Mucosa of gallbladder (tissue), 1 donor: ENCODE data around the gene ALDH16A1. TPM values are rescaled to one million over a fixed set of nuclear protein-coding genes. Genes with fewer than 3 reads are reported as not detected.
"Not testable (repeated sequence)": the region's sequence is repeated elsewhere in the genome, so short reads cannot be mapped to it uniquely, and the experiment has no call there.

Source experiments
- DNase-seq: peaks from one replicate; pipeline ENCODE4 v3.0.0-alpha.2; 2020; ENCODE audit warnings: low spot score
- total RNA-seq: library from RNA; stranded (reverse); gene quantifications from one replicate; pipeline ENCODE4 v1.2.1, GENCODE V29; 2021
- donor health status: DM: no; HTN: no; CAD: no.

Gene ALDH16A1
- total RNA-seq, 1 donor from 2014 or later: 45.3 TPM

DNA sequence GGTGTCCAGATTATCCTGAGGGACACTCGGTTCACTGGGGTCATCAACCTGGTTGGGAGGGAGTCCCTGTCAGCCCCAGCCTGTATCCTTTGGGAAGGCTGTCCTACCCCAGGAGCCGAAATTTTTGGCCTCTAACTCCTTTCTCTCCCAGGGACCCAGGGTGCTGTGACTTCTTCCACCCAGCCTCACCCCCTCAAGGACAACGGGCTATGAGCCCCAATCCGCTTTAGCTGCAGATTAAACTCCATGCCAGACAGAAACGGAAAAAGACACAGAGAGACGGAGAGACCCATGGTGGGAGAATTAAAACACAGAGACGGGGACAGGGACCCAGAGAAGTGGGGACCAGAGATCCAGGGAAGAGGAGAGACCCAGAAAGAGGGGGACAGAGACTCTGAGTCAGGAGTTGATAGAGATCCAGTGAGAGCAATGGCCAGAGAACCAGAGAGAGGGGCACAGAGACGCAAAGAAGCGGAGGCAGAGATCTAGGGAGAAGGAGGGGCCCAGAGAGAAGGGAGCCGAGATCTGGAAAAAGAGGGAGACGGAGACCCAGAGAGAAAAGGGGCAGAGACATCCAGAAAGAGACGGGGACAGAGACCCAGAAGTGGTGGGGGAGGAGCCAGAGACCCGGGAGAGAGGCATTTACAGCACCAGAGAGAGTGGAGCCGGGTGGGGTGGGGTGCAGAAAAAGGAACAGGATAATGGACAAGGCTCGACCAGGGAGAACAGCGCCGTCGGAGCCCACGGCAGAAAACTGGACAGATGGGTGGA is 12.4 kb upstream of the ALDH16A1 start:
- no peak for DNase-seq

DNA sequence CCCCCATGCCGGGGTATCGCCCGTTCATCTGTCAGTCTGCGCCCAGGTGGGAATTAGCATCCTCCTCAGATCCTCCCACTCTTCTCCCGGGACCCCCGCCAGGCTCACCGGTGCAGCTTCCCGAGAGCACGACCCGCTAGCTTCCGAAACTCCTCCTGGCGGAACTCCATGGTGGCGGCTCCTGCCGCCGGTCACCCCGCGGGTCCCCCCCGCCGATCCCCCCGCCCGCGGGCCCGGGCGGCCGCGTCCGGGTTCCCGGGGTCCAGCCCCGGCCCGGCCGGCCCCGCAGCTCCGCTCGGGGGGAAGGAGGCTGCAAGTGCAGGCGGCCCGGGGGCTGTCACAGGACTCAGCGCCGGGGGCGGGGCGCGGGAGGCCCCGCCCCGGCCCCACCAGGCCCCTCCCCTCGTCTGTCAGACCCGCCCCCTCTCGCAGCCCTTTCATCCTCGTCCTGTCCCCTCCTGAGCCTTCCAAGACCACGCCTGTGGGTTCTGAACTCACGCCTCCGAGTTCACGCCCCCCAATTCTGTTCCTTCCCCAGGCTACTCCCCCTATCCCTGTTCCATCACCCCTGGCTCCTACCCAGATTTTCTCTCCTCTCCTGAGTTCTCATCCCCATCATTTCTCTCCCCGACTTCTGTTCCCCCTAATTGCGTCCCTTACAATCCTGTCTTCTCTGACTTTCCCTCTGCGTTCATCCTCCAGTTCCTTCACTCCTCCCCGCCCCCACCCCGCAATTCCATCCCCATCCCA is 11.6 kb upstream of the ALDH16A1 start, which contains the start of gene SLC17A7:
TSS of gene SLC17A7 (minus strand) at position 318 of the 750 bp plus-strand sequence. CDS start at position 170, 148 bp downstream.
- DNase-seq: no peak

DNA sequence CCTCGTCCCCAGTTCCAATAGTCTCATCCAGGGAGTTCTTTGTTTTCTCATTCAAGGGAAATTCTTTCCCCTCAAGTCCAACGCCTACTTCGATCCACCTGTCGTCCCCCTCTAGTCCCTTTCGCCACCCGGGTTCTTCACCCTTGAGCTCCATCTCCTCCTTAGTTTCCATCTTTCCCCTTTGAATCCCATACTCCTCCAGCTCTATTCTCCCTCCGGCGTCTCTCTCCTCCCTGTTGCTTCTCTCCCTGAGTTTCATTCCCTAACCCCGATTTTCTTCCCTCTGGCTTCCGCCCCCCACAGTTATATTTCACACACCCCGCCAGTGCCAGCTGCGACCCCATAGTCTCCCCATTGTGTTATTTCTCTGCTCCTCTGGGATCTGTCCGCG is 11.1 kb upstream of the ALDH16A1 start:
- no peak for DNase-seq

DNA sequence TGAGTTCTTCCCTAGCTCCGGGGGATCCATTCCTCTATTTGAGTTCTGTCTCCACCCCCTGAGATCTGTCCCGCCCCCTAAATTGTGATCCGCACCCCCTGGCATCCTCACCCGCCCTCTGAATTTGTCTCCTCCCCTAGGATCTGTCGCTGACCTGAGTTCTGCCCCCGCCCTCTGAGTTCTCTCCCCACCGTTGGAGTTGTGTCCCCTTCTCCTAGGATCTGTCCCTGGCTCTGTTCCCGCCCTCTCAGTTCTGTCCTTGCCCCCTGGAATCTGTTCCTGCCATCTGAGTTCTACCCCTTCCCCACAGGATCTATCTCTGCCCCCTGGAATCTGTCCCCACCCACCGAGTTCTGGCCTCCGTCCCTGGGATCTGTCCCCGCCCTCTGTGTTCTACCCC is 10.7 kb upstream of the ALDH16A1 start:
- no peak for DNase-seq

DNA sequence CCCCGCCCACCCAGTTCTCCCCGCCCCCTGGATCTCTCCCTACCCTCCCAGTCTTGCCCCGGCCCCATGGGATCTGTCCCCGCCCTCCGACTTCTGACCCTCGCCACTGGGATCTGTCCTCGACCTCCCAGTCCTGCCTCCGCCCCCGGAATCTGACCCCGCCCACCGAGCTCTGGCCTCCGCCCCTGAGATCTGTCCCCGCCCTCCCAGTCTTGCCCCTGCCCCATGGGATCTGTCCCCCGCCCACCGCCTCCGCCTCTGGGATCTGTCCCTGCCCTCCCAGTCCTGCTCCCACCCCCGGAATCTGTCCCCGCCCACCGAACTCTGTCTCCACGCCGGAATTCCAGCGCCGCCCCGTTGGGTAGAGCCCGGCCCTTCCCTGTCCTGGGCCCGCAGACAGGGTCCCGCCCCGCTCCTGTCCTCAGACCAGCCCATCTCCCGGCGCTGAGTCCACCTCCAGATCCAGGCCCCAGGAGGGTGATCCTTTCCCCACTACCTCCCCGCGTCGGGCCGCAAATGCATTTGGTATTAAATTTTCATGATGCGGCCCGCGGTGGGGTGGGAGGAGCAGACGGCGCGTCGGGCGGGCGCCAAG is 10.2 kb upstream of the ALDH16A1 start:
- DNase-seq: peak; percentile 85

DNA sequence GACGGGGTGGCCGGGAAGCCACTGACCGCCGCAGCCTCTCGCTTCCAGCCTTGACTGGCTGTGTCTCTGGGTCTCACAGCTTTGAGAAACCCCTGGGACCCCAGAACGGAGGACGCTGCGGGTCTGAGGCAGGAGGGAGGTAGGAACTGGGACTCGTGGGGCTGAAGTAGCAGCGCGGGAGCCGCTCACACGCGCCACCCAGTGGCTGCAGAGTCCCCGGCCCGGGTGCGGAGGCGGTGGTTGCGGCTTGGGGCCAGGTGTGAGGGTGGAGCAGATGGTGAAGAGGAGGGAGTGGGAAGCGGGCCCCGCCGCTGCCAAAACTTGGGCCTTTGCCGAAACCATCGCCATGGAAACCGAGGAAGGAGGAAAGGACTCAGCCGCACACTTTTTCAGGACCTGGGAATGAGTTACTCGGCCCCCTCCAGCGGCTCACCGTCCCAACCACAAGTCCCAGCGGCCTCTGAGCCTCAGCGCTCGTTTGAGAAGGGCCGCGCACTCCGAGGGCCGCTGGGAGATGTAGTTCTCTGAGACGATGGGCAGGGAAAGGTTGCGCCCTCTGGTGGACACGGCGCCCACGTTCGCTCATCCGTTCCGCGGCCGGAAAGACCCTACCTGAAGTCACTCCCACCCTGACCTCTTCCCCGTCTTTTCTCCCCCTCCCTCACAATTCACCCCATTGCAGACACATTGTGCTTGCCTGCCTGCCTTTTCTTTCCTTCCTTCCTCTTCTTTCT is 9.5 kb upstream of the ALDH16A1 start:
- peak; percentile 95 for DNase-seq

DNA sequence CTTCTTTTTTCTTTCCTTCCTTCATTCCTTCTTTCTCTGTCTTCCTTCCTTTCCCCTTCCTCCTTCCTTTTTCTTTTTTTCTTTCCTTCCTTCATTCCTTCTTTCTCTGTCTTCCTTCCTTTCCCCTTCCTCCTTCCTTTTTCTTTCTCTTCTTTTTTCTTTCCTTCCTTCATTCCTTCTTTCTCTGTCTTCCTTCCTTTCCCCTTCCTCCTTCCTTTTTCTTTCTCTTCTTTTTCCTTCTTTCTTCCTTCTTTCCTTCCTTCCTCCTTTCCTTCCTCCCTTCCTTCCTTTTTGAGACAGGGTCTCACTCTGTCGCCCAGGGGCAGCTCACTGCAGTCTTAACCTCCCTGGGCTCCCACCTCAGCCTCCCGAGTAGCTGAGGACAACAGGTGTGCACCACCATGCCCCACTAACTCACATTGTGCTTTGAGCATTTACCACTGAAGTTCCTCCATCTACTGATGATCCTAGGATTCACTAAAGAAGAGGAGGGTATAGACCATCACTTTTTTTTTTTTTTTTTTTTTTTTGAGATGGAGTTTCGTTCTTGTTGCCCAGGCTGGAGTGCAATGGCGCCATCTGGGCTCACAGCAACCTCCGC is 8.8 kb upstream of the ALDH16A1 start:
- DNase-seq: not testable (repeated sequence)

DNA sequence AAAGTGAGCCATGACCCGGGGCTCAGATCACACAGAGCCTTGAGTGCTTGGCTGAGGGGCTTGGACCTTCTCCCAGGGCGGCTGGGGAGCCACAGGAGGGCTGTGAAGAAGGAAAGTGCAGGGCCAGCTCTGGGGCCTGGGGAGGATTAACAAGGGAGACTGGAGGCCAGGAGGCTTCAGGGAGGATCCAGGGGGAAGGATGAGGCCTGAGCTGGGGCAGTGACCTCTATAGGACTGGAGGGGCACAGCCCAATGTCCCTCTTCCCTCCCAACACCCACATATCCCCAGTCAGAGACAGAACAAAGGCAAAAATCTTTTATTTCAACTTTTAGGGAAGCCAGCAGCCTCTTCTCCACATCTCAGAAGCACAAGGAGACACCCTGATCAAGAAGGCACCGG is 7.0 kb upstream of the ALDH16A1 start:
- no peak for DNase-seq

DNA sequence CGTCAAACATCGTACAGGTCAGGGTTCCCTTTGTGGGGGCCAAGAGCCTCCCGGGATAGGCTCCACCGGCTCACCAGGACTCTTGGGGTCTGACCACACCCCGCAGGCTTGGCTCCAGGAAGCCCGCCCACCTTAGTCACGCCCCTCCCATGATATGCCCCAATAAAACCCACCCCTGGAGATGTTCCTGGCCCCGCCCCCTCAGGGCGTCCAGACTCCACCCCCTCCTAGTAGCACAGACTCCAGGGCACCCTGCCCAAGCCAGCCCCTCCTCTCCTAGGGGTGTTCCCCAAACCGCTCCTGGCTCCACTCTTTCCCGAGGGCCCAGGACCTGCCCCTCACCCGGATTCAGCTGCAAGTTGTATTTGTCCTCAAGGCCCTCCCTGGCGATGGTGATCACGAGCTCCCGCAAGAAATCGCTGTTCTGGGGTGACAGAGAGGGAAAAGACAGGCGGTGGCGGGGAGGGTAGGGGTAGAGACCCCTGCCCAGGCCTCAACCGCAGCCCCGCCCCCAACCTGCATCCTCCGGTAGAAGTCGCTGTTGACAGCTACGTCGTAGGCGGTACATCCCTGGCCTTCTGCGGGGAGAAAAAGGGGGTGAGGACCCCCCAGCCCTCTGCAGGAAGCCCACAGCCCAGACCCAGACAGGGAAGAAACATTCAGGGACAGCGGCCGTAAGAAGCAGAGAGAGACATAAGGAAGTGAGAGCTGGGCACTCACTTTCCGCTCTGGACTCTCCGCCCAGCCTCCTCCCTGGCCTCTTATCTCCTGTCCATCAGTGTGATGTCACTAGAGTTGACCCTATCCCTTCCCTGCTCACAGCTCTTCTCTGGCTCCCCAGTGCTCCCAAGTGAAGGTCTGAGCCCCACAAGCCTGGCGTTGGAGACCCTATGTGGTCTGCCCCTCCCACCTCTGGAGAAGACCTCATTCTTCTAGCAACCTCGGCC is 5.3 kb upstream of the ALDH16A1 start:
- no peak for DNase-seq

DNA sequence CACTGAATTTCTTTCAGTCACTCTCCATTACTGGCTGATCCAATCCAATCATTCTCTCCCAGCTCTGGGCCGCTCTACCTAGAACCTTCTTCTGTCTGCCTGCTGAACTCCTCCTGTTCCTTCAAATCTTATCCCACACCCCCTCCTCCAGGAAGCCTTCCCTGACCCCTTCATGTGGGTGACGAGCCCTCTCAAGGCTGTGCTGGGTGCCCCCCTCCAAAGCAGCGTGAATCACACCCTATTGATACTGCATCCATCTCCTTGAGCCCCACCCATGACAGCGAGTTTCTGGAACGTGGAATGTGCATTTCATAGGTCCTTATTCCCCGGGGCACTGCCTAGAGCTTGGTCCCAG is 4.6 kb upstream of the ALDH16A1 start:
- no peak for DNase-seq

DNA sequence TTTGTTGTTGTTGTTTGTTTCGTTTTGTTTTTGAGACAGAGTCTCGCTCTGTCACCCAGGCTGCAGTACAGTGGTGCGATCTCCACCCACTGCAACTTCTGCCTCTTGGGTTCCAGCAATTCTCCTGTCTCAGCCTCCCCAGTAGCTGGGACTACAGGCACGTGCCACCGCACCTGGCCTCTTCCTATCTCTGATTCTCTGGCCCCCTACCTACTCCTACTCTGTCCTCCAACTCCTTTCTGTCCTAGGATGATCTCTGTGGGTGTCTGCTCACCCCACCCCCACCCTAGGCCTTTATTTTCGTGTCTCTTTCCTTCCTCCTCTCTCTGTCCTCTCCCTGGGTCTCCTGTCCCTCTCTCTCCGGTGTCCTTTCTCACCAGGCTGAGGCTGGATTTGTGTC is 2.6 kb upstream of the ALDH16A1 start:
- DNase-seq: no peak

DNA sequence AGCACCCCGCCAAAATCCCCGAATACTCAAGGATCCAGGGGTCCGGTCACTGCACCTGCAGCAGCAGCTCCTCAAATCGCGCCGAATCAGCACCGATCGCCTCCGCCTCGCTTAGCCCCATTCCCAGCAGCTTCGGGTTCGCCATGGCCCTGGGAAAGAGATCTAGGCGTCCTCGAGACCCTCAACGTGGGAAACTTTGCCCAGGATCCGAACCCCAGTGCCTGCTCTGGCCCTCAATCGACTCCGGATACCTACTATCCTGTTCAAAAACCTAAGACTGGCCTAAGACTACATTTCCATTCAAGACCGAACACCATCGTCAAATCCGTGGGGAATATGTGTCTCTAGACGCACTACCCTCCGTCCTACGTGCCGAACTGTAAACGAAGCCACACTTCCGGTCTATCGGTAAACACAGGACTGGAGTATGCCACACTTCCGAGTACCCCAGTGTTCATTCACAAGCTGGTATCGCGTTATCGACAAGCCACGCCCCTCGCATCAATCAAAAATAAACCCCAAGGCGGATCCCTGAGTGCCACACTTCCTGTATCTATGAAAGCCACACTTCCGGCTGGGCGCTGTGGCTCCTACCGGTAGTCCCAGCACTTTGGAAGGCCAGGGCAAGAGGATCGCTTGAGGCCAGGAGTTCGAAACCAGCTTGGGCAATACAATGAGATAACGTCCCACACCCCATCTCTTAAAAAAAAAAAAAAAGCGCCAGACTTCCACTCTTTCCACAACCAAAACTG is 1.4 kb upstream of the ALDH16A1 start, which contains the start of gene PIH1D1:
TSS of gene PIH1D1 (minus strand) at position 385 of the 752 bp plus-strand sequence. CDS start at position 145, 240 bp downstream.
- DNase-seq: peak; percentile 99

DNA sequence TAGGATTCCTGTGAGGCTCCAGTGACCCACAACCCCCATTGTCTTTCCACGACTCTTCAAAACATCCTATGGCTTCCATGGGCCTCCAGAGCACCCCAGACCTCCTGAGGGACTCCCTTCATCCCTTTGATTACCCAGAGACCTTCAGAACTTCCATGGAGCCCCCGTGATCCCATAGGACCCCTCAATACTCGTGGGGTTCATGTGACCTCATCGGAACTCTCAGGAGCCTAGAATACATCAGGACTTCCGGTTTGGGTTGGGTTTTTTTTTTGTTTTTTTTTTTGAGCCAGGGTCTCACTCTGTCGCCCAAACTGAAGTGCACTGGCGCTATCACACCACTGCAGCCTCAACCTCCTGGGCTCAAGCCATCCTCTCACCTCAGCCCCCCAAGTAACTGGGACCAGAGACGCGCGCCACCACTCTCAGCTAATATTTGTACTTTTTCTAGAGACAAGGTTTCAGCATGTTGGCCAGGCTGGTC is 774 bp downstream of the ALDH16A1 start:
- DNase-seq: no peak

DNA sequence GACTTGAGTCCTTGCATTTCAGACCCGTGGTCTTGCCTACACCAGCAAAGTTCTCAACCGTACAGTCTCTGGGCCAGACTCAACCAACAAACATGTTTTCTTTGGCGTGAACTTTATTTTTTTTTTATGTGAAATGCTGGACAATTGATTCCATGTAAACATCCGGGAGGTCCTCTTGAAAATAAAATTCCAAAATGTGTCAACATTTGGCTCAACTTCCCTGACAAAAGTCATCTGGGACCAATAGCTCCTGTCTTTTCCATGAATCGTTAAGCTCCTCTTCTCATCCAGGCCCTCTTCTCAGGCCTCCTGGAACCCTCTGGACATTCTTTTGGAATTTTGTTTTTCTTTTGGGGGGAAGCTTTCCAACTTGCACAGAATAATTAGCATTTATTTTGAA is 2.7 kb downstream of the ALDH16A1 start:
- DNase-seq: no peak

DNA sequence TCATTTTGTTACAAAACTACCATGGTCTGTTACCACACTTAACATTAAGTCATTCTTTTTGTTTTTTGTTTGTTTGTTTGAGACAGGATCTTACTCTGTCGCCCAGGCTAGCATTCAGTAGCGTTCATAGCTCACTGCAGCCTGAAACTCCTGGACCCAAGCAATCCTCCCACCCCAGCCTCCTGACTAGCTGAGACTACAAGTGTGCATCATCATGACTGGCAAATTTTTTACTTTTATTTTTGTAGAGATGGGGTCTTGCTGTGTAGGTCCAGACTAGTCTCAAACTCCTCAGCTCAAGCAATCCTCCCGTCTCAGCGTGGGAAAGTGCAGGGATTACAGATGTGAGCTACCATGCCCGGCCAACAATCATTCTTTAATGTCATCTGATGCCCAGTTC is 3.3 kb downstream of the ALDH16A1 start:
- DNase-seq: no peak

DNA sequence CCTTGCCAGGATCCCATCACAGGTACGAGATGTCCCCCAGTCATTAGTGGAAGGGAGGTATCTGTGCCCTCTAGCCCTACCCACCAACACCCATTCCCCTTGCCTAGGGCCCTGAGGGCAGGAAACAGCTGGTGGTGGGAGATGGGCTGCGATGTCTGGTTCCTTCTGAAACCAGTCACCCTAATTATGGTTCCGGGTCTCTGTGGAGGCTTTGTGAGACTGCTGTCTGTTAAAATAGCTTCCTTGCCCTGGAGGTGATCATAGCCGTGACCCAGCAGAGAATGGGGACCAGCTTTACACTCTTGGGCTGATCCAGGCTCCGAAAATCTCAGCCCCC is 5.5 kb downstream of the ALDH16A1 start:
- DNase-seq: no peak

DNA sequence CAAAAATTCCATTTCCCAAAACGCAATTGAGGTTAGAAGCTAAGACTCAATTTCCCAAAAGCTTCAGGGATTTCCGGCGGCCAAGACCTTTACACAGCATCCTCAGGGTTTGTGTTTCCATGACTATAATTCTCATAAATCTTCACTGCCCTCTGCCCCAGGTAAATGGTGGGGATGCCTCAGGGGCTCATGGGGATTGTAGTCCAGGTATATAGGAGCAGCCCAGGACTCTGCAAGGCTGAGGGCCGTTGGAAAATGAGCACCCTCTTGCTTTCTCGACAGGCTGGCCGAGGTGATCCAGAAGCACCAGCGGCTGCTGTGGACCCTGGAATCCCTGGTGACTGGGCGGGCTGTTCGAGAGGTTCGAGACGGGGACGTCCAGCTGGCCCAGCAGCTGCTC is 6.4 kb downstream of the ALDH16A1 start:
- no peak for DNase-seq

DNA sequence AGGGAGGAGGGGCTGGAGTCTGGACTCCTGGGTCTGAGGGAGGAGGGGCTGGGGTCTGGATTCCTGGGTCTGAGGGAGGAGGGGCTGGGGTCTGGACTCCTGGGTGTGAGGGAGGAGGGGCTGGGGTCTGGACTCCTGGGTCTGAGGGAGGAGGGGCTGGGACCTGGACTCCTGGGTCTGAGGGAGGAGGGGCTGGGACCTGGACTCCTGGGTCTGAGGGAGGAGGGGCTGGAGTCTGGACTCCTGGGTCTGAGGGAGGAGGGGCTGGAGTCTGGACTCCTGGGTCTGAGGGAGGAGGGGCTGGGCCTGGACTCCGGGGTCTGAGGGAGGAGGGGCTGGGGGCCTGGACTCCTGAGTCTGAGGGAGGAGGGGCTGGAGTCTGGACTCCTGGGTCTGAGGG is 8.1 kb downstream of the ALDH16A1 start:
- DNase-seq: not testable (repeated sequence)

DNA sequence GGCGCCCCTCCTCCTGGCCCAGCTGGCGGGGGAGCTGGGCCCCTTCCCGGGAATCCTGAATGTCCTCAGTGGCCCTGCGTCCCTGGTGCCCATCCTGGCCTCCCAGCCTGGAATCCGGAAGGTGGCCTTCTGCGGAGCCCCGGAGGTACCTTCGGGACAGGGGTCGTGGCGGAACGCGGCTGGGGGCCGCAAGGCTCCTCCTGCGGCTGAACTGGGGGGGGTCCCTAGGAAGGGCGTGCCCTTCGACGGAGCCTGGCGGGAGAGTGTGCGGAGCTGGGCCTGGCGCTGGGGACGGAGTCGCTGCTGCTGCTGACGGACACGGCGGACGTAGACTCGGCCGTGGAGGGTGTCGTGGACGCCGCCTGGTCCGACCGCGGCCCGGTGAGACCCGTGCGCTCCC is 8.6 kb downstream of the ALDH16A1 start:
- no peak for DNase-seq

DNA sequence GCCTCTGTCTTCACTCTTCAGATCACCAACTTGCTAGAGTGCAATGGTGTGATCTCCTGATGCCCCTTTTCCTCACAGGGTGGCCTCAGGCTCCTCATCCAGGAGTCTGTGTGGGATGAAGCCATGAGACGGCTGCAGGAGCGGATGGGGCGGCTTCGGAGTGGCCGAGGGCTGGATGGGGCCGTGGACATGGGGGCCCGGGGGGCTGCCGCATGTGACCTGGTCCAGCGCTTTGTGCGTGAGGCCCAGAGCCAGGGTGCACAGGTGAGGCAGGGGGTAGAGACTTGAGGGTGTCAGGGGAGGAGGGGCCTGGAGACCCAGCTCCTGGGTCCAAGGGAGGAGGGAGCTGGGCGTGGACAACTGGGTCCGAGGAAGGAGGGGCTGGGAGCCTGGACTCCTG is 9.5 kb downstream of the ALDH16A1 start:
- no peak for DNase-seq
